IPS-11a (cell line): ENCODE data around the gene DIPK1A.
A peak's percentile ranks its signal among the peaks of the same experiment; 100 is the strongest.
"Not testable (repeated sequence)": the region's sequence is repeated elsewhere in the genome, so short reads cannot be mapped to it uniquely, and the experiment has no call there.

Source experiments
- H3K4me3 ChIP-seq: one replicate; pipeline ENCODE4 v1.5.1; 2013; ENCODE audit warnings: low read depth, low read length, control low read depth

DIPK1A gene

GRCh38 chr1:92980732-92981647 is 19.7 kb upstream of the DIPK1A start:
- no peak overlapping the region for H3K4me3 ChIP-seq

- no peak overlapping the region for H3K4me3 ChIP-seq
Measured at GRCh38 chr1:92975551-92976232, 14.4 kb upstream of the DIPK1A start.

DNA sequence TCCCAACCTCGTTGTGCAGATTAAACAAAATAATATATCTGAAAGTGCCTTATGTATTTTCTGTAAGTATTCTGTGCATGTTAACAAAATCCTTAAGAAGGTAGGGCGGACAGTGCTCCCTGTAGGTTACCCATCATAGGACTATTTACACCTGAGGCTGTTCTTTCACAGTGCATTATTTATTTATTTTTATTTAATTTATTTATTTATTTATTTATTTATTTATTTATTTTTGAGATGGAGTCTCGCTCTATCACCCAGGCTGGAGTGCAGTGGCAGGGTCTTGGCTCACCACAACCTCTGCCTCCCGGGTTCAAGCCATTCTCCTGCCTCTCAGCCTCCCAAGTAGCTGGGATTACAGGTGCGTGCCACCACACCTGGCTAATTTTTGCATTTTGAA is 12.8 kb upstream of the DIPK1A start:
- H3K4me3 ChIP-seq: not testable (repeated sequence)

GRCh38 chr1:92973203-92973897 is 12.1 kb upstream of the DIPK1A start:
- H3K4me3 ChIP-seq: no peak overlapping the region

- H3K4me3 ChIP-seq: no peak overlapping the region
Measured at GRCh38 chr1:92972409-92973129, 11.3 kb upstream of the DIPK1A start.

GRCh38 chr1:92971932-92972331 is 10.7 kb upstream of the DIPK1A start:
- H3K4me3 ChIP-seq: not testable (repeated sequence)

- no peak overlapping the region for H3K4me3 ChIP-seq
Measured at GRCh38 chr1:92970990-92971689, 9.9 kb upstream of the DIPK1A start.

GRCh38 chr1:92969517-92969916 is 8.3 kb upstream of the DIPK1A start:
- no peak overlapping the region for H3K4me3 ChIP-seq

DNA sequence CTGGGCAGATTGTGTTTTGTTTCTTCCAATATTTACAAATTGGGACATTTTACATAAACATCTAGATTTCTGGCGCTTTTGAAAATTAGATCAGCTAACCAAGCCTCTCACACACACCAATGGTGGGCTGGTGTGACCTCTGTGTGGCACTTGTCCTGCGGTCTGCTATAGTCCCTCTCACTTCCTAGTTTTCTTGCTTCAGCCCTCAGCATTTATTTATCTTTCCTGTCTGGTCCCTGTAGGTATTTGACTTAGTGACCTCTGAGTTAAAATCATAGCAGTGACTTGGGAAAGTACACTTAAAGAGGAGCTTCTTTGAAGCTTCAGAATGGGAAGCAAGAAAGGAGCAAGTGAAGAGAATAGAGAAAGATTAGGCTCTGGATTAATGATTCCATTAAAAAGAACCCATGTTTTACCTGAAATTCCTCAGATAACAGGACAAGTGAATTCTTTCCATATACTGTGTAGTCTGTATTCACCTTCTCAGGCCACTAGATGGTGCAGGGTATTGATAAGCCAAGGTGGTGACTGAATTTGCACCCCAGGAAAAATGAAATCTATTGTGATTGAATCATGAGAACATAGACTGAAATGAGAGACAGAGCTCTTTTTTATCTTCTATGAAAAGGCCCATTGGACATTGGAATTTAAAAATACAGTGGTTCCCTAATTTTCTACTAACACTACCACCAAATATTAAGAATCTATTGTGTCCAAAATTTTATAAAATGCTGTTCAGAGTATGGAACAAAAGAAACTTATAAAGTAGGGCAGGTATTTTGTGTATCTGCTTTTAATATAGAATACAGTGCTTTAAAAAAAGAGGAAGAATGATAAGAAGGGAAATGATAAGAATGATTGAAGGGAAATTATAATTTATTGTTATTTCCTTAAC is 7.1 kb upstream of the DIPK1A start:
- H3K4me3 ChIP-seq: no peak overlapping the region

DNA sequence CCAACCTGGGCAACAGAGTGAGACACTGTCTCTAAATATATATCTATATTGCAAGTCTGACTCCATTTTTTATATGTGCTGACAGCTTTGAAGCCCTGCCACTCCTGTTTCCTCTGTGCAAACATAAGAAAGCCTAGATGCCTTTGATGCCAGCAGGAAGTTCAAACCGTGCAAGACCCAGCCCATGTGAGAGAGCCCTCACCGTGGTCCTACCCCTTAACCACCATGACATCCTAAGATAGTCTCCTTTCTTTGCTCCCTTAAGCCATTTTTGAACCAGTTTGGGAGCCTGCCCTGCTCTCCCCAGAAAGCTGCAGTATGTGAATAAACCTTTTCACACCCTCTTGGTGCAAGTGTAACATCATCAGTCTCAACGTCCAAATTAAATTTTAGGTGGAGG is 3.7 kb upstream of the DIPK1A start:
- H3K4me3 ChIP-seq: no peak overlapping the region

- no peak overlapping the region for H3K4me3 ChIP-seq
Measured at GRCh38 chr1:92964316-92964715, 3.1 kb upstream of the DIPK1A start.

GRCh38 chr1:92961896-92962752 is 862 bp upstream of the DIPK1A start:
- H3K4me3 ChIP-seq: peak overlapping the region; percentile 77

GRCh38 chr1:92960395-92961130 is 699 bp downstream of the DIPK1A start:
- peak overlapping the region; percentile 55 for H3K4me3 ChIP-seq

DNA sequence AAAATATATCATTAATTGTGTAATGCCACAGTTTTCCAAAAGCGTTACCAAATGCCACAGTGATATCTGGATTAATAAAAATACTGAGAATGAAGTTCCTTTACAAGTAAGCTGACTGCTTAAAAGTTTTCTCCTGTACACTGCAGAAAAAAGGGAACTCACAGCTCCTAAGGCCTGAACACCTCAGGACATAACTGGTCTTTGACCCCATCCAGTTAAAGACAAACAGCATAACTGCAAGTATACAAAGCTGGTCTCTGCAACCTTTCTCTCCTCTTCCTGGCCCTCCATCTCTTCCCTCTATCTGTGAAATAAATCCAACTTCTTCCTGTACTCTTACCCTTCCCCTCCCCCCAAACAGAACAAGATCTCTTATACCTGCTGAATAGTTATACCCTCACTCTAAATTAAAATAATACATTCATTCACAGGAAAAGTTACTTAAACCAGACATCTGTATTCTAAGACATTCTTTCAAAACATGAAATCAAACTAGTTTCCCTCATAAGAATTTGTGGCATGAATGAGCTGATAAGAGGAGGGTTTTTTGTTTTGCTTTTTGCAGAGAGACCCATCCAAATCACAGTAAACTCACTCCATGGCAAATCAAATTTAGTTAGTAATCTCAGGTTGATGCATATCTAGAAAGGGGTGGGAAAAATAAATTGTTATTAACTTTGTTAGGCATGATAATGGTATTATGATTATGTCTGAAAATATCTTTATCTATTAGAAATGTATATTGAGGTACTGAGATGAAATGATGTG is 2.9 kb downstream of the DIPK1A start:
- H3K4me3 ChIP-seq: no peak overlapping the region

DNA sequence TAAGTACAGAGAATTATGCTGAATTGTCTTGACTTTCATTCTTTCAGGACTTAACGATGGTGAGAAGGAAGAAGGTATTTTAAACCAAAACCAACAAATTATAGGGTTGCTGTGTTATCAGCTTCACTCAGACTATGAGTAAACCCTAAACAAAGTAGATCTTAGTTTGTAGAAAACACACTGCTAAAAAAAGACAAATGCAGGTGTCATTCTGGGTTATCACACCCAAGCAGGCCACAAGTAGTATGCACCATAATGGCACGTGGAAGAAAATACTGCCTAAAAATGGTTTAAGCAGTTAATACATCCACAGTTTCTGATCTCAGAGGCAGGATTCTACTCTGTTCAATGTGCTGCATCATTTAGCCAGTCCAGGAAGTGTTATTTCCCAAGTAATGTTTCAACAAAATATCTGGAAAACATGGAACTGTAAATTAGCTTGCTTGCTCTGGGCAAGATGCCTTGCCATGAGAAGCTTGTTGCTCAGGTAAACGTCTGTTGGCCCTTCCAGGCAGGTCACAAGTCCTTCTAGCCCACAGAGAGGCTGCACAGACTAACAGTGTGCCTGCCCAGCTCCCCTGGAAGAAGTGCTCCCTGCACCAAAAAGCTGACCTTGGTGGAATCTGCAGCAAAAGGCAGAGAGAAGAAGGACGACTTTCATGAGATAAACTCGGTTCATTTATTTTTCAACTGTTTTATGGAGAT is 4.1 kb downstream of the DIPK1A start:
- no peak overlapping the region for H3K4me3 ChIP-seq

GRCh38 chr1:92956254-92957029 is 4.8 kb downstream of the DIPK1A start:
- H3K4me3 ChIP-seq: no peak overlapping the region
